Activated naive CD4-positive, alpha-beta T cell treated with anti-CD3 and anti-CD28 coated beads, Interleukin-2, amount 50 U/mL, for 24 hours (primary cell): ENCODE data around the gene CLEC9A.

Experiments
- H3K27ac Mint-ChIP-seq: one replicate; pipeline ENCODE4 v1.8.0; 2021; ENCODE audit warnings: mild to moderate bottlenecking, mixed read lengths
- H3K27me3 Mint-ChIP-seq: one replicate; pipeline ENCODE4 v1.8.0; 2021; ENCODE audit warnings: mixed read lengths
- H3K36me3 Mint-ChIP-seq: one replicate; pipeline ENCODE4 v1.8.0; 2021; ENCODE audit warnings: mixed read lengths
- H3K4me1 Mint-ChIP-seq: one replicate; pipeline ENCODE4 v1.8.0; 2021; ENCODE audit warnings: mixed read lengths
- H3K4me3 Mint-ChIP-seq: one replicate; pipeline ENCODE4 v1.8.0; 2021; ENCODE audit warnings: mild to moderate bottlenecking, mixed read lengths
- H3K9me3 Mint-ChIP-seq: one replicate; pipeline ENCODE4 v1.8.0; 2021; ENCODE audit warnings: mixed read lengths

The CLEC9A gene

DNA sequence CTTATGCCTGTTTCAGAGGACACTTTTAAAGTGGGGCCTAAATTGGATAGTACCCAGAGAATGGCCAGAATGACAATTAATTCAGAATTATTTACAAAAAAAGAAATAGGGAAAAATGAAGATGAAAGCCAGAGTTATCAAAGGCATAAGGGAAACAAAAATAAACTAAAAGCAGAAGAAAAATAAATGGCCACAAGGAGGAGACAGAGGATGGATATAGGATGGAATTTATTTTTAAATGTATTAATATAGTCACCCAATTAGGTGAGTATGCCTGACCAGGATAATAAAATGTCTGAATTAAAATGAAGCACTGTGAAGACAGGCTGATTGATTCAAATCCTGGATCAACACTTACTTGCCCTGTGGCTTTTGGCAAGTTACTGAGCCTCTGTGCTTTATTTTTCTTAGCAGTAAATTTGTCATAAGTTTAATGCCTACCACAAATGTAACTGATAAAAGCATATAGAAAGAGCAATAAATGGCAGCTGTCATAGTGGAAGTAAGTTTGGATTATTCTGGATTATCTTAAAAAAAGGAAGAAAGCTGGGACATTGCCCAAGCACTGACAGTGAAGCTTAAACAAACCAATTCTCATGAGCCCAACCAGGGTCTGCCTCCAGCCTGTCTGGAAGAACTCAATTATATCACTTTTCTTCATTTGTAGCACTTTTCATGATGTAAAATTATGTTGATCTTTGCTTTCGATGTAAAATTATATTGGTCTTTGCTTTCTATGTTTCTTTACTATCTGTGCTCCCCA, 3.5 kb downstream of the CLEC9A start:
- no peaks in the 10 kb centered on the region for H3K27me3 Mint-ChIP-seq

GRCh38 chr12:10042167-10042566, 11.7 kb downstream of the CLEC9A start:
- Mint-ChIP-seq H3K27me3 (peaks cover 11% of the 10 kb centered on the region), H3K4me1 (no peaks in the 10 kb centered on the region), H3K4me3 (no peak overlapping the region), H3K9me3 (no peaks in the 10 kb centered on the region), H3K36me3 (no peaks in the 10 kb centered on the region), H3K27ac (no peak overlapping the region)

More for the DNA sequence above, 3.5 kb downstream of the CLEC9A start:
- Mint-ChIP-seq H3K4me1 (no peaks in the 10 kb centered on the region), H3K36me3 (no peaks in the 10 kb centered on the region), H3K4me3 (no peak overlapping the region), H3K9me3 (no peaks in the 10 kb centered on the region), H3K27ac (no peak overlapping the region)

- H3K36me3 Mint-ChIP-seq = peaks cover 2% of the 10 kb centered on the region
- peaks cover 7% of the 10 kb centered on the region for H3K27me3 Mint-ChIP-seq
- peaks cover 5% of the 10 kb centered on the region for H3K9me3 Mint-ChIP-seq
- no peak overlapping the region for H3K4me3 Mint-ChIP-seq
- H3K27ac Mint-ChIP-seq = no peak overlapping the region
- H3K4me1 Mint-ChIP-seq = peaks cover 7% of the 10 kb centered on the region
Observed at GRCh38 chr12:10048526-10048925, 18.0 kb downstream of the CLEC9A start.

DNA sequence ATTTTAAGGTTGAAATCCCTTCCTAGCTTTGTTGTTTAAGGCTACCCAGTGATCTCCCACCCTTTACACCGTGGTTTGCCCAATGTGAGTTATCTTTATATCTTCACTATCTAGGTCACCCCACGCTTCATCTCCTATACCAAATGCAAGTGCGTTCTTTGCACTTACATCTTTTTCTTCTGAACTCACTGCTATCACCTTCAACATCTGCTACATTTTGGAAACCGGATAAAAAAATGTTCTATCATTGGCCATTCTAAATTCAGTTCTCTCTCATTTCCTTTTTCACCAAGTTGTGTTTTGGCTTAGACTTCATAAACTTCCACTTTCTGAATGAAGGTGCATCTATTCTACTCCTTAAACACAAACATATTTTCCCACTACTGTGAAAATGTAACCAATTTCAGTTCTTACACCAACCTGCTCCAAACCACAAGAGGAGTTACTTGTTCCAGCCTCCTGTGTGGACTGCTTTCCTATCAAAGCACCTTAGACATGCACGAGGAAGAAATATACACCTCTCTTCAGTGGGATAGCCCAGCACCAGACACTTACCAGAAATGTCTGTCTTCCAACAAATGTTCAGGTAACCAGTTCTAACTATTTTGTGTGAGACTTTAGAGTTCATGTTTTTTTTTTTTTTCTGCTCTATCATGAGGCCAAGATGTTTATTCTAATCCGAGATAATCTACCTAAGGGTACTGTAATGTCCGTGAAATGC, 21.9 kb downstream of the CLEC9A start:
- peaks cover 12% of the 10 kb centered on the region for H3K27me3 Mint-ChIP-seq
- peaks cover 7% of the 10 kb centered on the region for H3K4me1 Mint-ChIP-seq
- H3K36me3 Mint-ChIP-seq = peaks cover 2% of the 10 kb centered on the region
- no peak overlapping the region for H3K4me3 Mint-ChIP-seq
- peaks cover 5% of the 10 kb centered on the region for H3K9me3 Mint-ChIP-seq
- H3K27ac Mint-ChIP-seq = no peak overlapping the region

DNA sequence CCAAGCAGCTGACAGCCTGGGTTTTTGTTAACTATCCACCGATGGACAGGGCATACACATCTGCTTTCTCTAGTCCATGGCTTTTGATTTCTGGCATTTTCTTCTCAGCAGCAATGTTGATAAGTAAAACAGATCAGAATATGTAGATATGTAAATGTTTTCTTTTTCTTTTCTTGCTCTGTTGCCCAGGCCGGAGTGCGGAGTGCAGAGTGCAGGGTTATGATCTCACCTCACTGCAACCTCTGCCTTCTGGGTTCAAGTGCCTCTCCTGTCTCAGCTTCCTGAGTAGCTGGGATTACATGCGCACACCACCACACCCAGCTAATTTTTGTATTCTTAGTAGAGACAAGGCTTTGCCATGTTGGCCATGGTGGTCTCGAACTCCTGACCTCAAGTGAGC, 27.9 kb downstream of the CLEC9A start:
- Mint-ChIP-seq H3K27me3 (peaks cover 8% of the 10 kb centered on the region), H3K36me3 (no peaks in the 10 kb centered on the region), H3K9me3 (no peaks in the 10 kb centered on the region), H3K27ac (no peak overlapping the region), H3K4me3 (no peak overlapping the region), H3K4me1 (no peaks in the 10 kb centered on the region)

- H3K4me1 Mint-ChIP-seq = no peaks in the 10 kb centered on the region
- no peak overlapping the region for H3K4me3 Mint-ChIP-seq
- no peaks in the 10 kb centered on the region for H3K36me3 Mint-ChIP-seq
Observed at GRCh38 chr12:10065241-10065640, 34.8 kb downstream of the CLEC9A start.

GRCh38 chr12:10067264-10067663, 36.8 kb downstream of the CLEC9A start:
- Mint-ChIP-seq H3K9me3 (no peaks in the 10 kb centered on the region), H3K27me3 (peaks cover 23% of the 10 kb centered on the region), H3K36me3 (no peaks in the 10 kb centered on the region)

More at GRCh38 chr12:10065241-10065640, 34.8 kb downstream of the CLEC9A start:
- Mint-ChIP-seq H3K27me3 (peaks cover 18% of the 10 kb centered on the region), H3K9me3 (no peaks in the 10 kb centered on the region), H3K27ac (no peak overlapping the region)

DNA sequence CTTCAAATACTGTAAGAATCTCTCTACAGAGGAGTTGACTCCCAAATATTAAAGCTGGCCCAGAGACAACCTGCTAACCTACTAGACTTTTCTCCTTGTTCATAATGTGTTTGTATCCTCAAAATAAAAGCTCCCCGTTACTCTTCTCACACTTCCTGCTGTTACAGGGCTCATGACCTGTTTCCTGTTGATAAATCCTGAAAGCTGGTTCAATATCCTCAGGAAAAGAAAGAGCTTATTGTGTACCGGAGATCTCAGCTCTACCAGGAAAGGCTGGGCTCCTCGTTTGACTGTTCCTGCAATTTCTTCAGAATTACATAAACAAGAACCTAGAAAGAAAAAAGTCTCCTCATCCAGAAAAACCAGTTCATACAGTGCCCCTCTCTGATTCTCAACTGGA, 37.5 kb downstream of the CLEC9A start:
- no peaks in the 10 kb centered on the region for H3K9me3 Mint-ChIP-seq
- H3K27me3 Mint-ChIP-seq = peaks cover 23% of the 10 kb centered on the region
- H3K36me3 Mint-ChIP-seq = no peaks in the 10 kb centered on the region
- H3K4me1 Mint-ChIP-seq = no peaks in the 10 kb centered on the region
- no peak overlapping the region for H3K27ac Mint-ChIP-seq
- H3K4me3 Mint-ChIP-seq = no peak overlapping the region

More at GRCh38 chr12:10067264-10067663, 36.8 kb downstream of the CLEC9A start:
- Mint-ChIP-seq H3K4me3 (no peak overlapping the region), H3K27ac (no peak overlapping the region), H3K4me1 (no peaks in the 10 kb centered on the region)

DNA sequence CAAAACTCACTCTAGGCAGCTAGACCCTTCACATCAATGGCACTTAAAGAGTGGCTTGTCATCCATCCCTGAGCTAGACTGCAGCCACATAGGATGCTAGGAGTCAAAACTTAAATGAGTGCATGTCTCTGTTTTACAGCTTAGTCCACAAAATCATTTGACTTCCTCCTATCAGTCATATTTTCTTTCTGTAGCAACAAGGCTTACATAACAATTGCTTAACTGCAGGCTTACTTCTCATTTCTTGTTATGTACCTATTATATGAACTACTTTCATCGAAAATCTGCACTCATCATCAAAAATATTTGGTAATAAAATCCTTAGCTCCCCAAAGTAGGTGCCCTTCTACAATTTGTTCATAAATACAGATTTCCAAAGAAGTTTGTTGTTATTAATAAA, 38.2 kb downstream of the CLEC9A start:
- H3K27ac Mint-ChIP-seq = no peak overlapping the region
- no peak overlapping the region for H3K4me3 Mint-ChIP-seq
- H3K27me3 Mint-ChIP-seq = peaks cover 23% of the 10 kb centered on the region
- H3K4me1 Mint-ChIP-seq = no peaks in the 10 kb centered on the region
- no peaks in the 10 kb centered on the region for H3K36me3 Mint-ChIP-seq
- no peaks in the 10 kb centered on the region for H3K9me3 Mint-ChIP-seq

DNA sequence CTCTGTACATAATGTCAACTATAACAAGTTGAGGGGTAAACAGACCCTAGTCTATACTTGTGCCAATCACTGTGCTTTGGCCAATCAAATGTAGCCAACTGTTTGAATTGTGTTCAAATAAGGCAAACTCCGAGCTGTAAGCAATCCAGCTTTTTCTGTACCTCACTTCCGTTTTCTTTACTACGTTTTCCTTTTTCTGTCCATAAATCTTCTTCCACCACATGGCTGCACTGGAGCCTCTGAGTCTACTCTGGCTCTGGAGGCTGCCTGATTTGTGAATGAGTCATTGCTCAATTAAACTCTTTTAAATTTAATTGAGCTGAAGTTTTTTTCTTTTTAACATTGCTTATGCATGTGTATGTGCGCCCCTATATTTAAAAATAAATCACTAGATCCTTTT, 38.6 kb downstream of the CLEC9A start:
- Mint-ChIP-seq H3K9me3 (no peaks in the 10 kb centered on the region), H3K36me3 (no peaks in the 10 kb centered on the region), H3K27me3 (peaks cover 23% of the 10 kb centered on the region), H3K4me3 (no peak overlapping the region), H3K4me1 (no peaks in the 10 kb centered on the region), H3K27ac (no peak overlapping the region)

DNA sequence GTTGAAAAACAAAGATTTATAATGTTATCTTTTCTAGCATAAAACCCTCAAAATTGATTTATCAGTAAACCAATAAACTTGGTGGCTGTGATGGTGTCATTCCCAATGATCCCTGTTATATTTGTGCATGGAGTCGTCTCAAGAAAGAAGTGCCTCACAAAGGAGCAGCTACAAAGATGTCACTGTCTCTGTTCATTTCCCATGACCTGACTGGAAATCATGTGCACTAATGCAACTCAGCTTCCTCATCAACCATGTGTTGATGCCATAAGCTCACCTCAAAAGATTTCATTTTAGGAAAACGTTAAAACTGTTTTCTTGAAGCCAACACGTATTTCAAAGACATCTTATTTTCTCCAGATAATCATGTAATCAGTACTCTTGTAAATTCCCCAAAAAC, 39.5 kb downstream of the CLEC9A start:
- Mint-ChIP-seq H3K36me3 (no peaks in the 10 kb centered on the region), H3K9me3 (no peaks in the 10 kb centered on the region), H3K27me3 (peaks cover 20% of the 10 kb centered on the region), H3K27ac (no peak overlapping the region), H3K4me1 (no peaks in the 10 kb centered on the region), H3K4me3 (no peak overlapping the region)

GRCh38 chr12:10070380-10070779, 39.9 kb downstream of the CLEC9A start:
- peaks cover 20% of the 10 kb centered on the region for H3K27me3 Mint-ChIP-seq
- no peak overlapping the region for H3K4me3 Mint-ChIP-seq
- H3K9me3 Mint-ChIP-seq = no peaks in the 10 kb centered on the region
- H3K36me3 Mint-ChIP-seq = no peaks in the 10 kb centered on the region
- no peaks in the 10 kb centered on the region for H3K4me1 Mint-ChIP-seq
- H3K27ac Mint-ChIP-seq = no peak overlapping the region

GRCh38 chr12:10072131-10072530, 41.6 kb downstream of the CLEC9A start:
- no peaks in the 10 kb centered on the region for H3K9me3 Mint-ChIP-seq
- H3K4me1 Mint-ChIP-seq = no peaks in the 10 kb centered on the region
- H3K36me3 Mint-ChIP-seq = no peaks in the 10 kb centered on the region
- H3K27me3 Mint-ChIP-seq = peaks cover 16% of the 10 kb centered on the region
- H3K27ac Mint-ChIP-seq = no peak overlapping the region
- no peak overlapping the region for H3K4me3 Mint-ChIP-seq

DNA sequence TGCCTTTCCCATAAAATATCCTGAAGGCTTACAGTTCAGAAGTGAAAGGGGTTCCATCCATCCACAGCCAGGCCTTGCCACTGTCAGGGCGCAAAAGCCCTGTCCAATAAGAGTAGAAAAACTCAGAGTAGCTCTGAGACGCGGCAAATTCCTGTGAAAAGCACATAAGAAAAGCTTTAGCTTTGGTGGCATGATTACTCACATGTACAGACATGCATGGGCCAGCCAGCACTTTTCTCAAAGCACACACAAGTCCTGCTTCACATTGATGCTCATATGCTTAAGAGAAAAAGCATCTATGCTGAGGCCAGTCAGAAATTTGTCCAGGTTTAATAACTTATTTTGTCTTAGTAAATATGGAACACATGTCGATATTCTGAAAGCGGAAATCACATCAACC, 42.8 kb downstream of the CLEC9A start:
- Mint-ChIP-seq H3K27me3 (peaks cover 16% of the 10 kb centered on the region), H3K27ac (no peak overlapping the region), H3K36me3 (no peaks in the 10 kb centered on the region), H3K4me1 (no peaks in the 10 kb centered on the region), H3K4me3 (no peak overlapping the region), H3K9me3 (no peaks in the 10 kb centered on the region)

DNA sequence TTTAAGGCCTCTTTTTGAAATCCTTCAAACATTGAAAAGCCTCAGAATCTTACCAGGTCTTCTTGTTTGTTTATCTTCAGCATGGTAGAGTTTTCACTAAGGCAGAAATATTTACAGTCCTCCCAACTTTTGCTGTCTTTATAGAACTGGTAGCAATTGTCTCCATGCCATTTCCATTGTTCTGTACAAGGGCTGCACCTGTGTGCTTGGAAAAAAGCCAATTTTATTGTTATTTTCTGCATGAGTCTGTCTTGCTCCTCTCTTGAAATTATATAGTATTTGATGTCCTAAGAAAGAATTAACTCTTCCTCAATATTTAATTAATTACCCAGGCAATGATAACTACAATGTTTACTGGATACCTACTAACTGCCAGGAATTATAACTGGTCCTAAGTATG, 45.0 kb downstream of the CLEC9A start:
- Mint-ChIP-seq H3K27me3 (peaks cover 8% of the 10 kb centered on the region), H3K36me3 (no peaks in the 10 kb centered on the region), H3K4me3 (no peak overlapping the region), H3K27ac (no peak overlapping the region), H3K9me3 (no peaks in the 10 kb centered on the region), H3K4me1 (no peaks in the 10 kb centered on the region)

- Mint-ChIP-seq H3K36me3 (peaks cover 8% of the 10 kb centered on the region), H3K27me3 (peaks cover 6% of the 10 kb centered on the region), H3K27ac (no peak overlapping the region), H3K4me3 (no peak overlapping the region), H3K9me3 (peaks cover 10% of the 10 kb centered on the region), H3K4me1 (no peaks in the 10 kb centered on the region)
Observed at GRCh38 chr12:10082117-10082874, 51.8 kb downstream of the CLEC9A start.
